ENCODE results near the gene ZNF341.

The ZNF341 gene

GRCh38 chr20:33825340-33826269 is 93.8 kb downstream of the ZNF341 start:
- no peak for DNase-seq (ENCODE audit: low read depth)

- no peak for DNase-seq (ENCODE audit: low read depth)
These were observed 94.6 kb downstream of the ZNF341 start for GRCh38 chr20:33826270-33826897.

- no peak for DNase-seq (ENCODE audit: low read depth)
These were observed 95.3 kb downstream of the ZNF341 start for GRCh38 chr20:33827109-33827508.

- DNase-seq (ENCODE audit: low read depth) = no peak
These were observed 96.0 kb downstream of the ZNF341 start for GRCh38 chr20:33827634-33828325.

GRCh38 chr20:33828326-33828844 is 96.6 kb downstream of the ZNF341 start:
- DNase-seq (ENCODE audit: low read depth) = no peak

GRCh38 chr20:33828967-33829560 is 97.3 kb downstream of the ZNF341 start:
- no peak for DNase-seq (ENCODE audit: low read depth)

- no peak for DNase-seq (ENCODE audit: low read depth)
These were observed 97.8 kb downstream of the ZNF341 start for GRCh38 chr20:33829636-33830035.

- no peak for DNase-seq (ENCODE audit: low read depth)
These were observed 98.6 kb downstream of the ZNF341 start for GRCh38 chr20:33830371-33830770.

GRCh38 chr20:33832103-33832804 is 100.5 kb downstream of the ZNF341 start:
- no peak for DNase-seq (ENCODE audit: low read depth)

- no peak for DNase-seq (ENCODE audit: low read depth)
These were observed 101.5 kb downstream of the ZNF341 start for GRCh38 chr20:33833333-33833732.

- no peak for DNase-seq (ENCODE audit: low read depth)
These were observed 103.9 kb downstream of the ZNF341 start for GRCh38 chr20:33835615-33836172.

GRCh38 chr20:33836277-33836676 is 104.5 kb downstream of the ZNF341 start:
- no peak for DNase-seq (ENCODE audit: low read depth)

- no peak for DNase-seq (ENCODE audit: low read depth)
These were observed 105.5 kb downstream of the ZNF341 start for GRCh38 chr20:33837096-33837830.

GRCh38 chr20:33838035-33838864 is 106.5 kb downstream of the ZNF341 start:
- no peak for DNase-seq (ENCODE audit: low read depth)

GRCh38 chr20:33839591-33839990 is 107.8 kb downstream of the ZNF341 start:
- DNase-seq (ENCODE audit: low read depth) = no peak

GRCh38 chr20:33840160-33840559 is 108.4 kb downstream of the ZNF341 start:
- no peak for DNase-seq (ENCODE audit: low read depth)

- no peak for DNase-seq (ENCODE audit: low read depth)
These were observed 109.1 kb downstream of the ZNF341 start for GRCh38 chr20:33840759-33841435.

GRCh38 chr20:33841436-33841799 is 109.6 kb downstream of the ZNF341 start:
- DNase-seq (ENCODE audit: low read depth) = no peak

Data from fibroblast of the conjunctiva (primary cell).